ENCODE results near the gene ERF. TPM values are rescaled to one million over a fixed set of nuclear protein-coding genes. Genes with fewer than 3 reads are reported as not detected.

Gene ERF
- total and polyA plus RNA-seq, 2 of the 4 experiments (the other 2 are of a cell fraction): 5.2 to 32.4 TPM

DNA sequence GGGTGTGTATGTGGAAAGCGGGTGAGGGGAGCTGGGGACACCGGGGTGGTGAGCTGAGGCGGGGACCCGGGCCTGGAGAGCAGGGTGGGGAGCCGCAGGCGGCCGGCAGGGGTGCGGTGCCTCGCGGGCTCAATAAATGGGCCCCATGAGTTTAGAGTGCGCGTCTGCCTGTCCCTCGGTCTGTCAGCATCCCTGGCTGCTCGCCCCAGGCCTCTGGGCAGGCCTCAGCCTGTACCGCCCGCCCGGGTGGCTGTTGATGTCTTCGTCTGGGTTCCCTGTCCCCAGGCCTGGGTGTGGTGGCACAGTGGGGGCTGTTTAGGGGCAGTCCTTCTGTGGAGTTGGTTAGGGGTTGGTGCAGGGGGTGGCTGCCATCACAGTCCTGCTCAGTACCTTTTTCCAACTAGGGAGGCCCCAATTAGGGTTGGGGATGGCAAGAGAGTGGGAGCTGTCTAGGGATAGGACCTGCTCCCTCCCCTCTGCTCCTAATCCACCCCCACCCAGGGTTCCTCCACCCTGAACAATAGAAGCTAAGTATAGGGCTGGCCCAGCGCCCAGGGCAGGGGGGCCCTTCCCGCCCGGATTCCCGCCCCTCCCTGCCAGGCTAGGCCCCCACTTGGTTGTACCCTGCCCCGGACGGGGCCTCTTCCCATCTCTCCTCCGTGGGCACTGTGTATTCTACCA is 26.4 kb upstream of the ERF start (continued):
- TF ChIP-seq FOS (IDR thresholded peaks at IDR 0.05; ENCODE audit: low read depth, low read length): no peak
- TF ChIP-seq RAD21 (IDR thresholded peaks at IDR 0.05; ENCODE audit: low read length): no peak

- Histone ChIP-seq H3K36me3 (ENCODE audit: control insufficient read depth, insufficient read depth, low read length) (peaks cover 5% of the 10 kb centered on the region; the same call in 1 of the 2 replicates), H4K91ac (ENCODE audit: insufficient read depth, low read depth, low read length) (peak overlapping the region; percentile 59), H3K27me3 (ENCODE audit: control insufficient read depth, insufficient read depth, low read length) (no peaks in the 10 kb centered on the region), H2BK20ac (ENCODE audit: low read depth, low read length) (no peak overlapping the region), H3K4me2 (ENCODE audit: low read depth, low read length) (peak overlapping the region; percentile 56), H3K9me1 (ENCODE audit: insufficient read depth, low read length) (peaks cover 17% of the 10 kb centered on the region), H2AFZ (replicated peaks; ENCODE audit: low read length, poor library complexity) (peak overlapping the region; percentile 90), H3K9ac (ENCODE audit: low read depth, low read length) (peak overlapping the region; percentile 21; the same call in 1 of the 2 replicates), H3K79me1 (ENCODE audit: low read depth in 1 of 2, low read length in 2 of 2) (peaks cover 39 to 76% of the 10 kb centered on the region in 2 experiments), H3K18ac (ENCODE audit: low read depth, low read length) (no peak overlapping the region), H4K8ac (ENCODE audit: low read depth in 2 of 2, low read length in 2 of 2) (peak overlapping the region in 1 of 2 experiments; percentile 52; a peak in 2 of 4 replicates), H4K5ac (ENCODE audit: low read depth, low read length) (no peak overlapping the region; the same call in 1 of the 2 replicates), H3K14ac (replicated peaks; ENCODE audit: low read depth, low read length) (no peak overlapping the region; the same call in 1 of the 2 replicates), H3K23ac (ENCODE audit: low read depth, low read length) (no peak overlapping the region), H2AK9ac (replicated peaks; ENCODE audit: low read depth, low read length, poor library complexity) (peak overlapping the region; percentile 99), H2BK15ac (ENCODE audit: low read depth, low read length) (no peak overlapping the region), H2BK5ac (ENCODE audit: low read depth, low read length, poor library complexity, severe bottlenecking) (peak overlapping the region; percentile 81), H3K4ac (ENCODE audit: low read depth, low read length) (peak overlapping the region; percentile 64), H3K9me3 (ENCODE audit: control insufficient read depth, insufficient read depth, low read length) (no peaks in the 10 kb centered on the region), H4K20me1 (ENCODE audit: insufficient read depth, low read length) (peaks cover 44% of the 10 kb centered on the region), H3K4me3 (ENCODE audit: insufficient read depth, low read depth, low read length) (peak overlapping the region; percentile 65), H3K56ac (ENCODE audit: extremely low read depth, insufficient read depth, low read length) (0 out of 2 replicates have a peak overlapping the region, but pooled peaks have one; percentile 23), H3K4me1 (ENCODE audit: control insufficient read depth, insufficient read depth, low read length) (peaks cover 53% of the 10 kb centered on the region), H3K27ac (ENCODE audit: insufficient read depth, low read length) (peak overlapping the region; percentile 93), H2AK5ac (ENCODE audit: low read depth, low read length) (peak overlapping the region; percentile 43), H2BK120ac (ENCODE audit: low read depth, low read length) (no peak overlapping the region; the same call in 1 of the 2 replicates)
- POLR2A ChIA-PET (ENCODE audit: unreplicated experiment): no interaction called here
- CTCF ChIA-PET: interaction anchor here (3.6 kb wide), 1 partner anchor 36 kb away, joined by 29 read pairs; no protein-coding TSS in a partner anchor
- dilution Hi-C loops (cut with HindIII; ENCODE audit: low sequenced_read_pairs, unreplicated experiment) (no loop called here), intact Hi-C loops (cut with micrococcal nuclease) (loop anchor here (2.0 kb wide), 1 partner anchor 26 kb away; the partner anchor contains the start of gene ERF), in situ Hi-C loops (cut with MboI; ENCODE audit: low sequenced_read_pairs) (no loop called here)
- no CpG with 5 or more reads among the region's 20 CpGs for WGBS, 2 experiments (ENCODE audit: extremely low coverage in 2 of 2, insufficient read length in 1 of 2)
- DNase-seq (peak; percentile 17), ATAC-seq (ENCODE audit: low read depth) (no peak)
- no TSS peak for BruUV-seq (replicated peaks)
- TF ChIP-seq MAZ (IDR thresholded peaks at IDR 0.05; ENCODE audit: borderline replicate concordance, low read depth, low read length) (0 out of 2 replicates have a peak, but pooled peaks have one; percentile 42), MAFK (IDR thresholded peaks at IDR 0.05; ENCODE audit: low read depth, low read length) (no peak), POLR2A (IDR thresholded peaks at IDR 0.05; ENCODE audit: low read depth, low read length) (0 out of 2 replicates have a peak, but pooled peaks have one; percentile 24), CEBPB (IDR thresholded peaks at IDR 0.05; ENCODE audit: low read depth, low read length) (no peak), RAD21 (IDR thresholded peaks at IDR 0.05; ENCODE audit: low read length) (no peak), RCOR1 (IDR thresholded peaks at IDR 0.05; ENCODE audit: insufficient replicate concordance, low read length) (no peak)
Observed at GRCh38 chr19:42280815-42281145, 25.9 kb upstream of the ERF start.
